GM18511 (cell line): ENCODE results near the gene KLHL30.
A peak's percentile ranks its signal among the peaks of the same experiment; 100 is the strongest.
"Not testable (repeated sequence)": the region's sequence is repeated elsewhere in the genome, so short reads cannot be mapped to it uniquely, and the experiment has no call there.

Experiments used
- ATAC-seq: cut with Tn5 transposase; IDR thresholded peaks from one replicate; pipeline ENCODE4 v1.9.1; 2021; ENCODE audit warnings: mild to moderate bottlenecking, moderate library complexity; ENCODE audit not compliant: unreplicated experiment

KLHL30 gene

DNA sequence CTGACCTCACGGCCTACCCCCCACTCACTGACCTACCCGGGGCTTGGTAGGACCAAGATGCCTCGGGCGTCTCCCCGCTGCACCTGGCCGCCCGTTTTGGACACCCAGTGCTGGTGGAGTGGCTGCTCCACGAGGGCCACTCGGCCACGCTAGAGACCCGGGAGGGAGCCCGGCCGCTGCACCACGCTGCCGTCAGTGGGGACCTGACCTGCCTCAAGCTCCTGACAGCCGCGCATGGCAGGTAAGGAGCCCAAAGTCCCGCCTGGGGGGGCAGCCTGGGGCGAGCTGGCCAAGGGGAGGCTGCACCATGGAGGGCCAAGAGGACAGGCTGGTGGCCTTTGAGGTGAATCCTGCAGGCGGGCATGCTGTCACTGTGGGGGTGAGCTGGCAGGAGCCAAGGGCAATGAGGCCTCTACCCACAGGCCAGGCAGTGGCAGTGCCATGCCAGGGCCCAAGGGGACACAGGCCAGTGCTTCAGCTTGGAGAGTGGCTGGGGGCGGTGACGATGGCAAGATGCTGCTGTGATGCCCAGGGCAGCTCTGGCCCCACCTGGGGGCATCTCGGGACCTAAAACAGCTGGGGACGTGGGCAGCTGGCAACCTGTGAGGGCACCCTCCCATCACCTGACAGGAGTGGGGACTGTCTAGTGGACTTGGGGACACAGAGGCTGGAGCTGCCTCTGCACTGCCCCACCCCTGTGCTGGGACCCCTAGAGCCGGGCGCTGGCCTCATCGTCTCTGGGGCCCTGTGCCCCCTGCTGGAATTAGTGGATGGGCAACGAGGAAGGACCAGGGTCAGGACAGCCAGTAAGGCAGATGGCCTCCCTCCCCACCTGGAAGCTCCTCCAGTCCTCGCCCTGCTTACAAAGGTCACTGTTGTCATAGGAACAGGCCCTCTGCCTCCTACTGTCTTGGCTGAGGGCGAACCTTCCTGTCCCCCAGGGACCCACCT is 36.3 kb upstream of the KLHL30 start:
- ATAC-seq, result no peak

GRCh38 chr2:238102865-238103264 is 35.6 kb upstream of the KLHL30 start:
- no peak for ATAC-seq

DNA sequence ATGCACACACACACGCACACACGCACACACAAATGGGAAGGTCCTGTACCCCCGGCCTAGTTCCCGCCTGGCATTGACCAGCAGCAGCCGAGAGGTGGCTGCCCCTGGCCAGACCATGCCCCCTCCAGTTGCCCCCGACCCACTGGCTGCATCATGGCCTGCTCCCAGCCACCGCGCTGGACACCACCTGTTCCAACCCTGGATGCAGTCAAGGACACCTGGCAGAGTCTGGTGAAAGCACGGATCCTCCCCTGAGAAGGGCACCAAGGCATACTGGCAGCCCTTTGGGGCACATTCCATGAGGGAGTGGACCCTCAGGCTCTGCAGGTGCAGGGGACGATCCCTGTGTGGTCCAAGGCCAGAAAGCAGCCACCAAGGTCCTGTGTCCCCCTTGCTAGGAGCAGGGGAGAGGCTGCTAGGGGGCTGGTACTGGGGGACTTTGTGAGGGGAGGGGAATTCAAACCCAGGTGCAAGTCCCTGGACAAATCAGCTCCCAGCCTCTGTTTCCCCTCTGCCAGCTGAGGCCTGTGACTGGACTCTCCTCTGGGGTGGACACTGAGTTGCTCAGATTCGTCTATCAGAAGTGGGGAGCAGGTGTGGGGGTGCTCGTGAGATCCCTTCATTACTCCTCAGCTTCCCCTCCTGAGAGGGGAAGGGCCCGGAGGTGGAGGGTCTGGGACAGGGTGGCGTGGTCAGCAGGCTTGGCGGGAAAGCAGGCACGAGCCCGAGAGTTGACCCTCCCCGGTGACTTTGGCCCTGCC is 34.8 kb upstream of the KLHL30 start:
- ATAC-seq, result no peak

DNA sequence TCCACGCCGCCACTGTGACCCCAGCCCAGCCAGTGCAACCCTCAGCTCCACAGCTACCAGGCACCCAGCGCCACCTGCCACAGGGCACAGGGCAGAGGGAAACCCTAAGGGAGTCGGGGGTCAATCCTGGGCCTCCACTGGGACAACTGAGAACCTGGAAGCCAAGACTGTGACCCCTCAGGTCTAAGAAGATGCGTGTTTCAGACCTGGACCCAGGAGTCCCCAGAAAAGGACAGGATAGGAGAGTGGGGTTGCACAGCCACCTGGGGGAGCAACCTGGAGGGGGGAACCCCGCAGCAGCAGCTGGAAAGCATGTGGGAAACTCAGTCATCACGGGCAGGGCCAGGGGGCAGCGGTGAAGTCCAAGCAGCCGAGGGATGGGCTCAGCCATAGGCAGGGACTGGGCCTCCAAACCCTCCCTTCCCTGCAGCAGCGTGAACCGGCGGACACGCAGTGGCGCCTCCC is 34.2 kb upstream of the KLHL30 start:
- no peak for ATAC-seq

GRCh38 chr2:238104691-238105371 is 33.6 kb upstream of the KLHL30 start:
- no peak for ATAC-seq

GRCh38 chr2:238105506-238106338 is 32.7 kb upstream of the KLHL30 start:
- ATAC-seq, result no peak

- ATAC-seq, result no peak
These were observed 32.1 kb upstream of the KLHL30 start for GRCh38 chr2:238106339-238106697.

GRCh38 chr2:238106698-238107524 is 31.6 kb upstream of the KLHL30 start:
- ATAC-seq, result peak; percentile 18

DNA sequence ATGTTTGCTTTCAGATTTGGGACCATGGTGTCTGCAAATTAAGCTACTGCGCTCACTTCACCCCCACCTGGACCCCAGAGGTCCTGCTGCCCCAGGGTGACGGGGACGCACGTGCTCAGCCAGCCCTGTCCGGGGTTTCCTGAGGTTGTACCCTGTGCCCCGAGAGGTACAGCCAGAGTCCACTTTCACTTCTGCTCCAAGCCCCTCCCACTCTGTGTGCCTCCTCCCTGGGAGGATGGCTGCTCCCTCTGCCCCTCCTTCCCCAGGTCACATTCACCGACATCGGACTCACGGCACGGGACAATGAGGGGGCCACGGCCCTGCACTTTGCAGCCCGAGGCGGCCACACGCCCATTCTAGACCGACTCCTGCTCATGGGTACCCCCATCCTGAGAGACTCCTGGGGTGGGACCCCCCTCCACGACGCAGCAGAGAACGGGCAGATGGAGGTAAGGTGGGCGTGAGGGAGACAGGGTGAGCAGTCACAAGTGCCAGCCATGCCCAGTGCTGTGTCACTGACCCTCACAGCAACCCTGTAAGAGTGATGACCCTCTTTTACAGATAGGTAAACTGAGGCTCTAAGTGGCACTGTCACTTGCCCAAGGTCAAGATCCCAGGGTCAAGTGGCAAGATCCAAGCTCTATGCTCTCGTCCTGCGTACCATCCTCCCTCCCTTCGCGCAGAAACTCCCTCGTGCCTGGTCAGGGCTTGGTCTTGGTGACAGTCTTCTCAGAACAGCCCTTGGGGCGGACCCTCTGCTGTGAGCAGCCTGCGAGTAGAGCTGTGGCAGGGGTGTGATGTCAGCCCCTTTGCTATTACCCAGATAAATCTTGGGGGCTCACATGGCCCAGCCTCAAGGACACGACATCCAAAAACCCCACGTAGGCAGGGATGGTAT is 30.7 kb upstream of the KLHL30 start:
- ATAC-seq, result peak; percentile 73

GRCh38 chr2:238108423-238109183 is 29.9 kb upstream of the KLHL30 start:
- peak; percentile 79 for ATAC-seq

GRCh38 chr2:238113611-238114010 is 24.9 kb upstream of the KLHL30 start:
- ATAC-seq, result no peak

- ATAC-seq, result no peak
These were observed 24.1 kb upstream of the KLHL30 start for GRCh38 chr2:238114331-238114841.

GRCh38 chr2:238114851-238115660 is 23.4 kb upstream of the KLHL30 start:
- no peak for ATAC-seq

GRCh38 chr2:238115709-238116108 is 22.8 kb upstream of the KLHL30 start:
- not testable (repeated sequence) for ATAC-seq

DNA sequence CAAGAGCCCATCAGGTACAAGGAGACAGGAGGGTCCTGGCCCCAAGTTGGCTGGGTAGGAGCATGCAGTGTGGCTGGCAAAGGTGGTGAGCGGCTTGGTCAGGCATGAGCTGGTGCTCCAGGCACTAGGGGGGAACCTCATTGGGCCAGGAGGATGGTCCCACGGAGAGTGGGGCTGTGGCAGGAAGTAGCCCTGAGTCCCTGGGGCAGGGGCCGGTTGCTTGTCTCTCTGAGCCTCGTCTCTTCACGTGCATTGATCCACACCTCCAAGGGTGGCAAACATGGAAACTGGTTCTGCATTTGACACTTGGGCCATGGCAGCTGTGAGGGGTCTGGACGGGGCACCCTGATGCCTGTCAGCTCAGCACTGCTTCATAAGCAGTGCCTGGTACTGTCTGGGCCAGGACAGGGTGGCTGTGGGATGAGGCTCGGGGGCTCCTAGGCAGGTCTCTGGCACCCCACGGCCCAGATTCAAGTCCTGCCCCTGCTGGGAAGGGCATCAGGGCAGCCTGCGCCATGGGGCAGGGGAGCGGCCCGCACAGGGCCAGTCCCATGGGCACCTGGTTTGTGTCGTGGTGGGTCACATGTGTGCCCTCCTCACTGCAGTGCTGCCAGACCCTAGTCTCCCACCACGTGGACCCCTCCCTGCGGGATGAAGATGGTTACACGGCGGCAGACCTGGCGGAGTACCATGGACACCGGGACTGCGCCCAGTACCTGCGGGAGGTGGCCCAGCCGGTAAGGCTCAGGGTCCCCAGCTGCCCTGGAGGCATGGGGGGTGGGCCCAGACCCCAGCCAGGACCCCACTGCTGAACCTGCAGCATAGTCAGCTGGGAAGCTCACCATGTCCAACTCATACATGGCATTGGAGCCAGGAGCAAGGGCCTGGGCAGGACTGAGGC is 21.9 kb upstream of the KLHL30 start:
- no peak for ATAC-seq
